MM.1S (cell line): Measurements from ENCODE around the gene KLC4.

ENCODE experiments used
- EZH2 ChIP-seq: fragments of 300-600 bp; sonication (generic); optimal IDR thresholded peaks from 2 replicates; pipeline ENCODE3; 2017; ENCODE audit warnings: low read depth, mild to moderate bottlenecking, antibody characterized with exemption, low read length, mixed read lengths
- EZH2phosphoT487 ChIP-seq: fragments of 300-600 bp; sonication (generic); IDR thresholded peaks from 2 replicates; pipeline ENCODE4 v1.6.1; 2018; ENCODE audit warnings: antibody characterized with exemption, low read length
- TF ChIP-seq, protein P1 (sequence below): fragments of 300-600 bp; sonication (generic); IDR thresholded peaks from 2 replicates; pipeline ENCODE4 v1.5.1; 2016; ENCODE audit warnings: antibody characterized with exemption, low read length, mixed read lengths

DNA sequence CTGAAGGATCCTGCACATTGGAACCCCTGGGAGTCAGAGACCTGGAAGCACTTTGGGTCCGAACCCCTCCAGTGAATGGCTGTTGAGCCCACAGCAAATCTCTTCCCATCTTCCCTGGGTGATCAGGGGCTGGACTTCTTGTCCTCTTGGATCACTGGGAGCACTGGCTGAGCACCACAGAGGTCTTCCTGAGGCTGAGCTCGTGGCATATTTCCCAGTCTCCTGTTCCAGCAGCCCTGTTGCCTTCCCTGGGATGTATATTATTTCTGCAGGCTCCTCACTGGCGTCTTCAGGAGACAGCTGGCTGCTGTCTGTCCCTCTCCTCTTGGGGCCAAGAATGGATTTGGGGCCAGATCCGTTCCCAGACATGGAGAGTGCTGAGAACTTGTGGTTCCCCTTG, 60.1 kb downstream of the KLC4 start:
- no peak for TF ChIP-seq EZH2phosphoT487
- TF ChIP-seq, protein P1, sequence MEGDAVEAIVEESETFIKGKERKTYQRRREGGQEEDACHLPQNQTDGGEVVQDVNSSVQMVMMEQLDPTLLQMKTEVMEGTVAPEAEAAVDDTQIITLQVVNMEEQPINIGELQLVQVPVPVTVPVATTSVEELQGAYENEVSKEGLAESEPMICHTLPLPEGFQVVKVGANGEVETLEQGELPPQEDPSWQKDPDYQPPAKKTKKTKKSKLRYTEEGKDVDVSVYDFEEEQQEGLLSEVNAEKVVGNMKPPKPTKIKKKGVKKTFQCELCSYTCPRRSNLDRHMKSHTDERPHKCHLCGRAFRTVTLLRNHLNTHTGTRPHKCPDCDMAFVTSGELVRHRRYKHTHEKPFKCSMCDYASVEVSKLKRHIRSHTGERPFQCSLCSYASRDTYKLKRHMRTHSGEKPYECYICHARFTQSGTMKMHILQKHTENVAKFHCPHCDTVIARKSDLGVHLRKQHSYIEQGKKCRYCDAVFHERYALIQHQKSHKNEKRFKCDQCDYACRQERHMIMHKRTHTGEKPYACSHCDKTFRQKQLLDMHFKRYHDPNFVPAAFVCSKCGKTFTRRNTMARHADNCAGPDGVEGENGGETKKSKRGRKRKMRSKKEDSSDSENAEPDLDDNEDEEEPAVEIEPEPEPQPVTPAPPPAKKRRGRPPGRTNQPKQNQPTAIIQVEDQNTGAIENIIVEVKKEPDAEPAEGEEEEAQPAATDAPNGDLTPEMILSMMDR: no peak
- no peak for TF ChIP-seq EZH2
